A673 (cell line): ENCODE data around the gene C4orf50.

ENCODE experiments used
- EZH2 ChIP-seq: fragments of 200-600 bp; sonication (generic); IDR thresholded peaks from 2 replicates; pipeline ENCODE4 v1.6.1; 2017; ENCODE audit warnings: borderline replicate concordance, low read depth, mild to moderate bottlenecking, mixed read lengths, antibody characterized with exemption, low read length; ENCODE audit not compliant: poor library complexity, severe bottlenecking
- TF ChIP-seq, protein P1 (sequence below): fragments of 300-800, 200-600 bp; sonication (generic); conservative IDR thresholded peaks from 2 replicates; pipeline ENCODE4 v1.5.1; 2017; ENCODE audit warnings: low read depth, mild to moderate bottlenecking, antibody characterized with exemption, low read length, moderate library complexity, mixed read lengths

DNA sequence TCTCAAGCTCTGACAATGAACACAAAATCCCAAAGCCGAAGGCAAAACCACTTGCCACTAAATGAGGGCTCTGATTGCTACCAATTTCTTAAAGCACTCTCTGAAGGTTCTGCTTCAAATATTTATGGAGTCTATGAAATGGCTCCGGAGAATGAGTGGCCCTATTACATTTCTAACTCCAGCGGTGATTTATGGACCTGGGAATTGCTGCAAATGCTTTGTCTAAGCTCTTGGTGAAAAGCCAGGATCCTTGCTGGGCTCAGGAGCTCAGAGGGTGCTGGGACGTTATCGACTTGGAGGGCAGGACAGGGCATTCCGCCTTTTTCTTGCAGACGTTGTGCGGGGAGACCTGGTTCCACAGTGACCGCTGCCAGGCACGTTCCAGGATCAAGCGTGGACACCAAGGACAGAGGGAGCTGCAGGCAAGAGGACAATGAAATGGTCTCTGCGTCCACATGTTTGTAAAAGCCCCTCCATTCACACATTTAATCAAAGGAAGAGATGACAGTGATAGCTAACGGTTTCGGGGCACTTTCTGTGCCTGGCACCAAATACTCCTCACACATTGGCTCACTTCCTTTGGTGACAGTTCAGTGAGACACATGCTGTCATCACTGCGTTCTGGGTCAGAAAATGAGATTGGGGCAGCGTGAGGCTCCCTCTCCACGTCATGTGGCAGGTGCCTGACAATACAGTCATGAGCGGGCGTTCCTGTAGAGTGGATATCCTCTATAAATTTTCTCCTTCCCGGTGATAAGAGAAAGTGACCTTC lies 58.8 kb downstream of the C4orf50 start:
- TF ChIP-seq, protein P1, sequence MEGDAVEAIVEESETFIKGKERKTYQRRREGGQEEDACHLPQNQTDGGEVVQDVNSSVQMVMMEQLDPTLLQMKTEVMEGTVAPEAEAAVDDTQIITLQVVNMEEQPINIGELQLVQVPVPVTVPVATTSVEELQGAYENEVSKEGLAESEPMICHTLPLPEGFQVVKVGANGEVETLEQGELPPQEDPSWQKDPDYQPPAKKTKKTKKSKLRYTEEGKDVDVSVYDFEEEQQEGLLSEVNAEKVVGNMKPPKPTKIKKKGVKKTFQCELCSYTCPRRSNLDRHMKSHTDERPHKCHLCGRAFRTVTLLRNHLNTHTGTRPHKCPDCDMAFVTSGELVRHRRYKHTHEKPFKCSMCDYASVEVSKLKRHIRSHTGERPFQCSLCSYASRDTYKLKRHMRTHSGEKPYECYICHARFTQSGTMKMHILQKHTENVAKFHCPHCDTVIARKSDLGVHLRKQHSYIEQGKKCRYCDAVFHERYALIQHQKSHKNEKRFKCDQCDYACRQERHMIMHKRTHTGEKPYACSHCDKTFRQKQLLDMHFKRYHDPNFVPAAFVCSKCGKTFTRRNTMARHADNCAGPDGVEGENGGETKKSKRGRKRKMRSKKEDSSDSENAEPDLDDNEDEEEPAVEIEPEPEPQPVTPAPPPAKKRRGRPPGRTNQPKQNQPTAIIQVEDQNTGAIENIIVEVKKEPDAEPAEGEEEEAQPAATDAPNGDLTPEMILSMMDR: no peak
- no peak for TF ChIP-seq EZH2
